Lower lobe of right lung (tissue), 2 donors: ENCODE data around the gene CDH24. TPM values are rescaled to one million over a fixed set of nuclear protein-coding genes. Genes with fewer than 3 reads are reported as not detected.

Experiments
- ATAC-seq, 2 donors: fragments of 200-7000 bp; cut with Tn5 transposase; one replicate each; pipeline ENCODE4 v1.9.1; 2020 to 2022; ENCODE audit warnings: mild to moderate bottlenecking in 2 of 2, moderate library complexity in 2 of 2
- DNase-seq: peaks from one replicate; pipeline ENCODE4 v3.0.0-alpha.2; 2020
- H3K27ac ChIP-seq: fragments of 200-600 bp; one replicate; pipeline ENCODE4 v1.8.0; 2022
- H3K27me3 ChIP-seq: fragments of 200-600 bp; one replicate; pipeline ENCODE4 v1.8.0; 2022; ENCODE audit warnings: low read depth
- H3K36me3 ChIP-seq: fragments of 200-600 bp; one replicate; pipeline ENCODE4 v1.8.0; 2022; ENCODE audit warnings: mild to moderate bottlenecking
- H3K4me1 ChIP-seq: fragments of 200-600 bp; one replicate; pipeline ENCODE4 v1.8.0; 2022
- H3K4me3 ChIP-seq: fragments of 200-600 bp; one replicate; pipeline ENCODE4 v1.8.0; 2022; ENCODE audit warnings: mild to moderate bottlenecking
- H3K9me3 ChIP-seq: fragments of 200-600 bp; one replicate; pipeline ENCODE4 v1.8.0; 2022
- CTCF ChIP-seq: fragments of 200-600 bp; IDR thresholded peaks from one replicate; pipeline ENCODE4 v1.8.0; 2022; ENCODE audit warnings: antibody characterized with exemption, mild to moderate bottlenecking
- intact Hi-C: fragments of 100-400 bp; cut with DNase I; formaldehyde crosslinking; loops from one replicate; pipeline ENCODE4 v1.11.0; 2022
- total RNA-seq: library from RNA; stranded (reverse); fragmentation: NEBNext Ultra II Directional; extraction: Animal tissue kit (Norgen Biotek cat#: 25700); gene quantifications from one replicate; pipeline ENCODE4 v1.2.1, GENCODE V29; 2021
- donor health status: DM: no; HTN: yes; CAD: no; lungs with severe emphysema.

The CDH24 gene
- total RNA-seq, 1 donor from 2014 or later = 5.6 TPM

- ATAC-seq (peak; percentile 33 to 51), DNase-seq (no peak)
- no peak overlapping the region for H3K4me3 ChIP-seq
- peaks cover 100% of the 10 kb centered on the region for H3K36me3 ChIP-seq
- TF ChIP-seq CTCF = peak; percentile 52
- intact Hi-C loops = no loop called here
- H3K4me1 ChIP-seq = peaks cover 34% of the 10 kb centered on the region
- H3K27me3 ChIP-seq = no peaks in the 10 kb centered on the region
- no peak overlapping the region for H3K27ac ChIP-seq
- H3K9me3 ChIP-seq = no peaks in the 10 kb centered on the region
These were observed 19.6 kb upstream of the CDH24 start for GRCh38 chr14:23076785-23077408.

GRCh38 chr14:23074906-23075305, 17.6 kb upstream of the CDH24 start:
- H3K27ac ChIP-seq = no peak overlapping the region
- ATAC-seq (no peak), DNase-seq (no peak)
- intact Hi-C loops = no loop called here
- TF ChIP-seq CTCF = no peak
- H3K9me3 ChIP-seq = no peaks in the 10 kb centered on the region
- H3K27me3 ChIP-seq = no peaks in the 10 kb centered on the region
- H3K36me3 ChIP-seq = peaks cover 83% of the 10 kb centered on the region
- H3K4me3 ChIP-seq = no peak overlapping the region
- H3K4me1 ChIP-seq = peaks cover 45% of the 10 kb centered on the region

GRCh38 chr14:23071921-23072539, 14.7 kb upstream of the CDH24 start:
- H3K4me3 ChIP-seq = peak overlapping the region; percentile 67
- no peaks in the 10 kb centered on the region for H3K9me3 ChIP-seq
- peak overlapping the region; percentile 78 for H3K27ac ChIP-seq
- no peak for DNase-seq
- peaks cover 37% of the 10 kb centered on the region for H3K4me1 ChIP-seq
- H3K27me3 ChIP-seq = no peaks in the 10 kb centered on the region
- H3K36me3 ChIP-seq = peaks cover 78% of the 10 kb centered on the region
- ATAC-seq = no peak
- no peak for TF ChIP-seq CTCF
- intact Hi-C loops = no loop called here

GRCh38 chr14:23071244-23071920, 14.1 kb upstream of the CDH24 start:
- peaks cover 78% of the 10 kb centered on the region for H3K36me3 ChIP-seq
- peaks cover 36% of the 10 kb centered on the region for H3K4me1 ChIP-seq
- H3K27me3 ChIP-seq = no peaks in the 10 kb centered on the region
- intact Hi-C loops = no loop called here
- no peak for TF ChIP-seq CTCF
- H3K4me3 ChIP-seq = peak overlapping the region; percentile 67
- ATAC-seq = peak; percentile 93 to 94
- H3K27ac ChIP-seq = peak overlapping the region; percentile 78
- DNase-seq = peak; percentile 84
- no peaks in the 10 kb centered on the region for H3K9me3 ChIP-seq

DNA sequence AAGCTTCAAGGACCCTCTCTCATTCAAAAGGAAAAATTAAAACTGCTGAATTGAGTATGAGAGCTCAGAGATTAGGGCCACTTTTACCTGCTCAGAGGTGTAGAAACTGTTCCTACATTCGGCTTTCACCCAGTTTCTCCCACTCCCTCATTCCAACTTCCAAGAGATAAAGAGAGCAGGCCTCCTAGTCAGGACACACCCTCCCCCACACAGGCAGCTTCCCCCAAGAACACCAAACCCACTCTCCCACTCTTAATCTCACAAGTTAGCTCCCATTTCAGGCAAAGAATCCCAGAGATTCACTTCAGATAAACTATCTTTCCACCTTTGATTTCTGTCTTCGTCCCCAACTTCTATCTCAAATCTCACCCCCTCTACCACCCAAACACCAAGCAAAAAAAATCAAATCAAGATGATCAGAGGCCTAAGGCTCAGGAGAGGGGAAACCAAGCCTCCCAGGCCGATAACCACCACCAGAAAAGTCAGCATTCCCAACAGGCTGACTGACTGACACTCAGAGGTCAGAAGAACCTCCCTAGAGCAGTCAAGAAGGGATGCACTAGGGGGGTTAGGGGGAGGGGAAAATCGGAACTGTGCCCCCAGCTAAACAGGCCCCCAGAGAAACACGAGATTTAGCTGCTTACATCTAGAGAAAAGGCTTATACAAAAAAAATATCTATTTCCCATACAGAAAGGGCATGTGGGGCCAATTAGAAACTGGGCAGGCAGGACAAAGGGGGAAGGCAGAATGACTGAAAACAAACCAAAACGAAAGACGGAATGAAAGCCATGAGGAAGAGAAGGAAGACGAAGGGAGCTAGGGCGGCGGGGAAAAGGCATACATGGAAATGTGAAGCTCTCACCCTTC, 13.2 kb upstream of the CDH24 start:
- Histone ChIP-seq H3K27ac (peak overlapping the region; percentile 78), H3K9me3 (no peaks in the 10 kb centered on the region), H3K36me3 (peaks cover 78% of the 10 kb centered on the region), H3K4me3 (peak overlapping the region; percentile 67), H3K27me3 (no peaks in the 10 kb centered on the region), H3K4me1 (peaks cover 36% of the 10 kb centered on the region)
- intact Hi-C loops = no loop called here
- DNase-seq = no peak
- ATAC-seq = no peak
- TF ChIP-seq CTCF = no peak
